ENCODE data around the gene CAMK2D. TPM values are rescaled to one million over a fixed set of nuclear protein-coding genes. Genes with fewer than 3 reads are reported as not detected.

The CAMK2D gene
- total and polyA plus RNA-seq, 4 experiments from 2014 or later: 15.5 to 36.4 (median 24.0) TPM

DNA sequence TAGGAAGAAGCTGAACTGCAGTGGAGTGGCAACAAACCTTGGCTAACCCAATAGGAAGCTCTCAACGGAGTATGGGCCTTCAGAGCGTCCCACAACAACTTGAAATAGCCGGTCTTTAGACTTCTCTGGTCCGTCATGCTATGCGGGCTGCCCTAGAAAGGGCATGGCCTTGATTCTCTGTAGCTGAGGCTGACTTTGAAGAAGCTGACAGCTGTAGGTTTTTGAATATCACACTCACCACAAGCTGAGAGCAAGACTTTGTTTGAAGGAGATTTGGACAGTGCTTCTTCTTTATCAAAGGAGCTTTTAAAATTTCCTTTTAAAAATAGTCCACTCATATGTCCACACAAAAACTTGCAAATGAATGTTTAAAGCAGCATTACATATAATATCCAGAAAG is 322.9 kb downstream of the CAMK2D start:
- Mint-ChIP-seq H3K4me1 (peaks cover 9 to 13% (median 12%) of the 10 kb centered on the region in 4 donors), H3K27me3 (no peaks in the 10 kb centered on the region), H3K4me3 (peak overlapping the region in 1 of 8 donors; percentile 44), H3K27ac (no peak overlapping the region), H3K9me3 (no peaks in the 10 kb centered on the region), H3K36me3 (no peaks in the 10 kb centered on the region)
- intact Hi-C loops (cut with micrococcal nuclease): no loop called here
- no peak for DNase-seq
- no peak overlapping the region for H3K27ac ChIP-seq (ENCODE audit: low read depth, low read length)
- H3K9me3 ChIP-seq (ENCODE audit: control insufficient read depth in 1 of 2, low read length in 2 of 2): no peaks in the 10 kb centered on the region
- no peaks in the 10 kb centered on the region for H3K36me3 ChIP-seq (ENCODE audit: insufficient read depth, low read length)
- ChIA-PET POLR2A (ENCODE audit: partially characterized antibody) (no interaction called here), CTCF (ENCODE audit: partially characterized antibody) (no interaction called here)
- peaks cover 6% of the 10 kb centered on the region for H3K4me1 ChIP-seq (ENCODE audit: insufficient read depth, low read length)
- no peak overlapping the region for H3K4me3 ChIP-seq (ENCODE audit: low read length in 2 of 2)
- H3K27me3 ChIP-seq (ENCODE audit: insufficient read depth, low read length): no peaks in the 10 kb centered on the region

DNA sequence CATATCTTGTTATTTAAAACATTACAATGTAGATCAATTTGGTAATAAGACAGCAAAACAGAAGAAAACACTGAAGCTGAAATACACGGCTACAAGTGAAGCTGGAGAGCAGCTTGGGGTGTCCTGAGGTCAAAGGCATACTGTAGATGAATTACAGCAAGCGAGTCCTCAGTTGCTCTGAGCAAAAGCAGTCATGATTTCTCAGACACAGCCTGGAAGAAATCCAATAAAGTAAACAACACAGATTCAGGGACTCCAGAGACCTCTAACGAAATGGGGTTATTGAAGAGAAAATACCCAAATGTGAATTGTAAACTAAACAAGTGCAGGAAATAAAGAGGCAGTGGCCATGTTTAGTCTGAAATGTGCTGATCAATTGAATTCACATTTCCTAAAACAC is 324.4 kb downstream of the CAMK2D start:
- no peak overlapping the region for H3K4me3 Mint-ChIP-seq
- H3K27ac Mint-ChIP-seq: no peak overlapping the region
- Histone ChIP-seq H3K27ac (ENCODE audit: low read depth, low read length) (no peak overlapping the region), H3K9me3 (ENCODE audit: control insufficient read depth in 1 of 2, low read length in 2 of 2) (no peaks in the 10 kb centered on the region), H3K27me3 (ENCODE audit: insufficient read depth, low read length) (no peaks in the 10 kb centered on the region), H3K36me3 (ENCODE audit: insufficient read depth, low read length) (no peaks in the 10 kb centered on the region), H3K4me3 (ENCODE audit: low read length in 2 of 2) (no peak overlapping the region), H3K4me1 (ENCODE audit: insufficient read depth, low read length) (peaks cover 6% of the 10 kb centered on the region)
- ChIA-PET POLR2A (ENCODE audit: partially characterized antibody) (no interaction called here), CTCF (ENCODE audit: partially characterized antibody) (no interaction called here)
- peaks cover 0 to 2% of the 10 kb centered on the region in 2 donors for H3K27me3 Mint-ChIP-seq
- peaks cover 9 to 13% (median 12%) of the 10 kb centered on the region in 4 donors for H3K4me1 Mint-ChIP-seq
- no peaks in the 10 kb centered on the region for H3K36me3 Mint-ChIP-seq
- intact Hi-C loops (cut with micrococcal nuclease): no loop called here
- H3K9me3 Mint-ChIP-seq: peaks cover 0 to 2% (median 0%) of the 10 kb centered on the region in 8 donors
- DNase-seq: no peak

DNA sequence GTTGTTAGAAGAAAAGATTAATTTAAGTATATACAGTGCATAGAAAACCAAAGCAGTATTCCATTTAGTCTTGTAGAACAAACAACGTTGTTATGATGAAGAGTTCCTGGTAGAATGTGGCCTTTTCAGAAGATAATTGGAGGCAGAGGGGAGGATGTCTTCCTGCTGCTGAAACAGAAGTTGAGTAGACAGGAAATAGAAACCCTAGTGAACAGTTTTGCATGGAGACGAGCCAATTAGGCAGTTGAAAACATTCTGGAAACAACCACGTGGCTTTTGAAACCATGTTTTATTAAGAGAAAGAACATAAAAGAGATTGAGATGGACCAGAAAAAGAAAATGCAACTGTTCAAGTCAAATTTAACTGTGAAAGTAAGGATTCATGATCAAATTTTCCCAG is 325.2 kb downstream of the CAMK2D start:
- intact Hi-C loops (cut with micrococcal nuclease): no loop called here
- Mint-ChIP-seq H3K27ac (no peak overlapping the region), H3K36me3 (peaks cover 0 to 5% of the 10 kb centered on the region in 2 donors), H3K27me3 (peaks cover 3 to 6% of the 10 kb centered on the region in 2 donors), H3K4me3 (peak overlapping the region in 3 of 8 donors; percentile 16 to 51 (median 20)), H3K4me1 (peaks cover 9 to 13% (median 12%) of the 10 kb centered on the region in 4 donors), H3K9me3 (peaks cover 0 to 4% (median 0%) of the 10 kb centered on the region in 8 donors)
- ChIA-PET POLR2A (ENCODE audit: partially characterized antibody) (no interaction called here), CTCF (ENCODE audit: partially characterized antibody) (no interaction called here)
- Histone ChIP-seq H3K4me3 (ENCODE audit: low read length in 2 of 2) (no peak overlapping the region), H3K27me3 (ENCODE audit: insufficient read depth, low read length) (no peaks in the 10 kb centered on the region), H3K9me3 (ENCODE audit: control insufficient read depth in 1 of 2, low read length in 2 of 2) (no peaks in the 10 kb centered on the region), H3K4me1 (ENCODE audit: insufficient read depth, low read length) (peaks cover 6% of the 10 kb centered on the region), H3K36me3 (ENCODE audit: insufficient read depth, low read length) (no peaks in the 10 kb centered on the region), H3K27ac (ENCODE audit: low read depth, low read length) (no peak overlapping the region)
- DNase-seq: no peak

DNA sequence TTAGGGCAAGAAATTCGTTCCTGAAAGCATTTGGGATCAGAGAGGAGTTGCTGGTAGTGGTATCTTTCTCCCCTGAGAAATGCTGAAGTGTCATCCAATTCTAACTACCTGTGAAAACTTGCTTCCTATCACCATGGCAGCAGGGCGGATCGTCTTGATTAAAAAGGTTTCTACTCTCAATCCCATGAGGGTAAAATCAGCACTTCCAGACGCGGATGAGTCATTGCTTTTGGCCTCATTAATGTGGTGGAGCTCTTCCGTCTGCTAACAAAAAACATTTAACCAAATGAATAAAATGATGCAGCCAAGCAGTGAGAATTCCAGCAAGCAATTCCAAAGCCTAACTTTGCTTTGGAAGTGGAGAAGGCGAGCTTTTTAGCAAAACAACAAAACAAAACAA is 325.6 kb downstream of the CAMK2D start:
- H3K36me3 Mint-ChIP-seq: peaks cover 0 to 5% of the 10 kb centered on the region in 2 donors
- no peak overlapping the region for H3K4me3 ChIP-seq (ENCODE audit: low read length in 2 of 2)
- no peak overlapping the region for H3K27ac Mint-ChIP-seq
- peaks cover 3 to 6% of the 10 kb centered on the region in 2 donors for H3K27me3 Mint-ChIP-seq
- H3K4me1 Mint-ChIP-seq: peaks cover 9 to 13% (median 12%) of the 10 kb centered on the region in 4 donors
- H3K9me3 ChIP-seq (ENCODE audit: control insufficient read depth in 1 of 2, low read length in 2 of 2): no peaks in the 10 kb centered on the region
- no peak overlapping the region for H3K27ac ChIP-seq (ENCODE audit: low read depth, low read length)
- no peaks in the 10 kb centered on the region for H3K27me3 ChIP-seq (ENCODE audit: insufficient read depth, low read length)
- H3K4me3 Mint-ChIP-seq: peak overlapping the region in 2 of 8 donors; percentile 20 to 51
- no peaks in the 10 kb centered on the region for H3K36me3 ChIP-seq (ENCODE audit: insufficient read depth, low read length)
- peak in 2 of 5 donors; percentile 1 to 33 for DNase-seq
- H3K9me3 Mint-ChIP-seq: peaks cover 0 to 4% (median 0%) of the 10 kb centered on the region in 8 donors
- CTCF ChIA-PET (ENCODE audit: partially characterized antibody): no interaction called here
- intact Hi-C loops (cut with micrococcal nuclease): no loop called here
- POLR2A ChIA-PET (ENCODE audit: partially characterized antibody): no interaction called here
- peaks cover 6% of the 10 kb centered on the region for H3K4me1 ChIP-seq (ENCODE audit: insufficient read depth, low read length)

DNA sequence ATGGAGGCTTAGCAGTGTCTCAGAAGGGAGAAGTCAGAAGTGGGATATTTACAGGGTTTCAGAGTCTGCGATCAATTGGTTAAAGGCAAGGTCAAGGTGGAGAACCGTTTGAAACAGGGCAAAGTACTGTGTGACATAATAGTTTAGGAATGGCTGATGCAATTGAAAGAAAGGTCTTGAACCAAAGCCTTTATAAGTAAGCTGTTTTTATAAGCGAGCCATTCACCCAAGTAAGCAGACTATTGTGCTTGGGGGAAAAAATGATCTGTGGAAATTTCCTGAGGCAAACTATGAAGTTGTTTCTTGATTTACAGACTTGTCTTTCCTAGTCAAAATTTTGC is 327.3 kb downstream of the CAMK2D start:
- DNase-seq: no peak
- Histone ChIP-seq H3K9me3 (ENCODE audit: control insufficient read depth in 1 of 2, low read length in 2 of 2) (no peaks in the 10 kb centered on the region), H3K36me3 (ENCODE audit: insufficient read depth, low read length) (no peaks in the 10 kb centered on the region), H3K27ac (ENCODE audit: low read depth, low read length) (no peak overlapping the region), H3K4me1 (ENCODE audit: insufficient read depth, low read length) (peaks cover 6% of the 10 kb centered on the region), H3K27me3 (ENCODE audit: insufficient read depth, low read length) (no peaks in the 10 kb centered on the region), H3K4me3 (ENCODE audit: low read length in 2 of 2) (no peak overlapping the region)
- no peak overlapping the region for H3K27ac Mint-ChIP-seq
- H3K4me3 Mint-ChIP-seq: no peak overlapping the region
- H3K9me3 Mint-ChIP-seq: peaks cover 0 to 4% (median under 1%) of the 10 kb centered on the region in 8 donors
- intact Hi-C loops (cut with micrococcal nuclease): no loop called here
- POLR2A ChIA-PET (ENCODE audit: partially characterized antibody): no interaction called here
- H3K27me3 Mint-ChIP-seq: peaks cover 6 to 7% of the 10 kb centered on the region in 2 donors
- CTCF ChIA-PET (ENCODE audit: partially characterized antibody): no interaction called here
- H3K4me1 Mint-ChIP-seq: peaks cover 9 to 13% (median 12%) of the 10 kb centered on the region in 4 donors
- peaks cover 0 to 5% of the 10 kb centered on the region in 2 donors for H3K36me3 Mint-ChIP-seq

DNA sequence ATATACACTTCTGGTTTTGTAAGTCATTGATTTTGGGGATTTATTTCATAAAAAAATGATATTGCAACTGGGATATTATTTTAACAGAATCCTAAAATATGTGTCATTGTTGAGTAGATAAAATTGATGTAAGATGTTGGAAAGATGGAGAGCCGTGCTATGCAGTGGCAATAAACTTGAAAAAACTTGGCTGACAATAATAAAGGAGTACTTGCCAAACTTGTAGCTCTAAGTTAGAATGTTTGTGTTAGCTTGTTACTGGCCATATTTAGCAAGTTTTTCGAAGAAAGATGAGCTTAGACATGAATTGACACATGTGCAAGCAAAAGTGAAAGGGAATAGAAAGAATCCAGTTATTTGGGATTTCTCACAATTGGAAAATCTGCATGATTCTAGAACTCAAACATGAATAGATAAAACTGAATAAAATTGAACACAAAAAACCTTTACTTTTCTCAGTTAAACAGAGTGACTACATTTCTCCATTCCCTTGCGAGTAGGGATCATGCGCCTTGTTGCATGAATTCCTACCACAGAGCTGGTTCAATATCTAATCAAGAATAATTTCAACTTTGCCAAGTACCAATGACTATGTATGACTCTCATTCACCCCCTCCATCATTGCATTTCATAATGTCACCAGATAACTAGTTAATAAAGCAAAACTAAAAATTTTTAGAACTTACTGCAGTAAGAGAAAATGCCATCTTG is 327.8 kb downstream of the CAMK2D start:
- intact Hi-C loops (cut with micrococcal nuclease): no loop called here

DNA sequence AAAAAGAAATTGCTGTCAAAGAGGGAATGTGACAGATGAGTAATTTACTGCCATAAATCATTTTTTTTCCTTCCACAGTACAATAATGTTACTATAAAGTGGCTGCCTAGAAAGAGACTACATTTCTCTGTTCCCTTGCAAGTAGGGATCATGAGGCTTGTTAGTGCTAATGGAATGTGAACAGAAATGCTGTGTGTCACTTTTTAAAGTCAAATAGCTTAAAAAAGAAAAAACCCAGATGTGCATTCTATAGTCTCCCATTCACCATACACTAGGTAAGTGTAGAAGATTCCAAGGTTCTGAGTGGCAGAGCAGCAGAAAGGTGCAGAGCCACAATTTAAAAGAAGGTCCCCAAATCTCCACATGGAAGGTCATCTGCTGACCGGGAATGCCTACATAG is 328.4 kb downstream of the CAMK2D start:
- no peak for DNase-seq
- H3K4me1 Mint-ChIP-seq: peaks cover 9 to 13% (median 12%) of the 10 kb centered on the region in 4 donors
- peaks cover 6% of the 10 kb centered on the region for H3K4me1 ChIP-seq (ENCODE audit: insufficient read depth, low read length)
- no peak overlapping the region for H3K27ac ChIP-seq (ENCODE audit: low read depth, low read length)
- no peak overlapping the region for H3K27ac Mint-ChIP-seq
- peaks cover 6 to 10% of the 10 kb centered on the region in 2 donors for H3K27me3 Mint-ChIP-seq
- intact Hi-C loops (cut with micrococcal nuclease): no loop called here
- ChIA-PET CTCF (ENCODE audit: partially characterized antibody) (no interaction called here), POLR2A (ENCODE audit: partially characterized antibody) (no interaction called here)
- H3K27me3 ChIP-seq (ENCODE audit: insufficient read depth, low read length): no peaks in the 10 kb centered on the region
- no peak overlapping the region for H3K4me3 ChIP-seq (ENCODE audit: low read length in 2 of 2)
- H3K36me3 ChIP-seq (ENCODE audit: insufficient read depth, low read length): no peaks in the 10 kb centered on the region
- no peak overlapping the region for H3K4me3 Mint-ChIP-seq
- peaks cover 0 to 5% of the 10 kb centered on the region in 2 donors for H3K36me3 Mint-ChIP-seq
- no peaks in the 10 kb centered on the region for H3K9me3 ChIP-seq (ENCODE audit: control insufficient read depth in 1 of 2, low read length in 2 of 2)
- peaks cover 0 to 8% (median 1%) of the 10 kb centered on the region in 8 donors for H3K9me3 Mint-ChIP-seq

More for the DNA sequence above, 327.8 kb downstream of the CAMK2D start:
- Histone ChIP-seq H3K9me3 (ENCODE audit: control insufficient read depth in 1 of 2, low read length in 2 of 2) (no peaks in the 10 kb centered on the region), H3K27ac (ENCODE audit: low read depth, low read length) (no peak overlapping the region), H3K27me3 (ENCODE audit: insufficient read depth, low read length) (no peaks in the 10 kb centered on the region), H3K36me3 (ENCODE audit: insufficient read depth, low read length) (no peaks in the 10 kb centered on the region), H3K4me1 (ENCODE audit: insufficient read depth, low read length) (peaks cover 6% of the 10 kb centered on the region), H3K4me3 (ENCODE audit: low read length in 2 of 2) (no peak overlapping the region)
- Mint-ChIP-seq H3K27ac (no peak overlapping the region), H3K9me3 (peaks cover 0 to 4% (median 1%) of the 10 kb centered on the region in 8 donors), H3K36me3 (peaks cover 0 to 5% of the 10 kb centered on the region in 2 donors), H3K4me1 (peaks cover 9 to 13% (median 12%) of the 10 kb centered on the region in 4 donors), H3K4me3 (no peak overlapping the region), H3K27me3 (peaks cover 6 to 9% of the 10 kb centered on the region in 2 donors)
- POLR2A ChIA-PET (ENCODE audit: partially characterized antibody): no interaction called here
- CTCF ChIA-PET (ENCODE audit: partially characterized antibody): no interaction called here
- no peak for DNase-seq

All from CD4-positive, alpha-beta memory T cell (primary cell).